Measurements from ENCODE around the gene PIK3R5. TPM values are rescaled to one million over a fixed set of nuclear protein-coding genes. Genes with fewer than 3 reads are reported as not detected.

Gene PIK3R5
- total and polyA plus RNA-seq, 4 donors, result 11.7 to 70.9 (median 35.0) TPM

DNA sequence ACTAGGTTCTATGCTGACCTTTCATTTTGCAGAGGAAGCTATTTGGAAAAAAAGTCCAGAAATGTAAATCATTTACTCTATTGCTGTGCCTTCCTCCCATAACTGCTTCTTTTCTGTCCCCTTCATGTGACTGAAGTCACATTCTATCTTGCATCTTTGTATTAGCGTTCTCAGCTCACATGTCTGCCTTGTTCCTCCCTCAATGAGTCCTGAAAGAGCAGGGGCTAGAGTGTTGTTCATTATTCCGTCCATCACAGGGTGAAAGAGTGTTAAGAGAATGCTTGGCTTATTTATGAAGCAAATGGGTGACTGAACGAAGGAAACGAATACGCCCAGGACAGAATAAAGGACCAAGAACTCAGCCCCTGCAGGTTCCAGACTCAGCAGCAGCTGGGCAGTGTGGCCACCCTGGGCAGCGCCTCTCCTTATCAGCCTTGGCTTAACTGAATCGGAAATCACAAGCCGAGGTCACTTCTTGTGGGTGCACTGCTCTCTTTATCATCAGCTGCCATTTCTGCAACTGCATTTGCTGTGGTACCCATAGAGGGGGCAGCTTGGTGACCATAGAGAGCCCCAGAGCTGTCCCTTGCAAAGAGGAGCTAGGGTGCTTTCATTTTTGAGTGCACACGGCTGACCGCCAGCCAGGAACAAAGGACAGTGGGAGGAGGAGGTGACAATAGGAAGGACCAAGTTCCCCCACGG is 96.2 kb downstream of the PIK3R5 start:
- peaks cover 0 to 7% (median 0%) of the 10 kb centered on the region in 4 donors for H3K9me3 ChIP-seq (ENCODE audit: control insufficient read depth in 4 of 4, insufficient read depth in 3 of 4, low read length in 3 of 4)
- H3K36me3 ChIP-seq (ENCODE audit: control insufficient read depth in 4 of 4, insufficient read depth in 4 of 4, low read length in 4 of 4), result no peaks in the 10 kb centered on the region
- DNase-seq (no peak), ATAC-seq (ENCODE audit: insufficient read depth, low FRiP score) (no peak)
- peaks cover 0 to 34% (median 9%) of the 10 kb centered on the region in 3 donors for H3K27me3 ChIP-seq (ENCODE audit: control insufficient read depth in 3 of 3, insufficient read depth in 3 of 3, low read length in 2 of 3)
- WGBS, 2 donors, result 65 to 85% methylated on average over 11 of the region's 11 CpGs
- H3K4me1 ChIP-seq (ENCODE audit: control insufficient read depth in 5 of 5, insufficient read depth in 5 of 5, low read length in 5 of 5), result peaks cover 0 to 11% (median 4%) of the 10 kb centered on the region in 5 donors
- TF ChIP-seq, protein P1, sequence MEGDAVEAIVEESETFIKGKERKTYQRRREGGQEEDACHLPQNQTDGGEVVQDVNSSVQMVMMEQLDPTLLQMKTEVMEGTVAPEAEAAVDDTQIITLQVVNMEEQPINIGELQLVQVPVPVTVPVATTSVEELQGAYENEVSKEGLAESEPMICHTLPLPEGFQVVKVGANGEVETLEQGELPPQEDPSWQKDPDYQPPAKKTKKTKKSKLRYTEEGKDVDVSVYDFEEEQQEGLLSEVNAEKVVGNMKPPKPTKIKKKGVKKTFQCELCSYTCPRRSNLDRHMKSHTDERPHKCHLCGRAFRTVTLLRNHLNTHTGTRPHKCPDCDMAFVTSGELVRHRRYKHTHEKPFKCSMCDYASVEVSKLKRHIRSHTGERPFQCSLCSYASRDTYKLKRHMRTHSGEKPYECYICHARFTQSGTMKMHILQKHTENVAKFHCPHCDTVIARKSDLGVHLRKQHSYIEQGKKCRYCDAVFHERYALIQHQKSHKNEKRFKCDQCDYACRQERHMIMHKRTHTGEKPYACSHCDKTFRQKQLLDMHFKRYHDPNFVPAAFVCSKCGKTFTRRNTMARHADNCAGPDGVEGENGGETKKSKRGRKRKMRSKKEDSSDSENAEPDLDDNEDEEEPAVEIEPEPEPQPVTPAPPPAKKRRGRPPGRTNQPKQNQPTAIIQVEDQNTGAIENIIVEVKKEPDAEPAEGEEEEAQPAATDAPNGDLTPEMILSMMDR (IDR thresholded peaks at IDR 0.05; ENCODE audit: control extremely low read depth, extremely low read depth), result no peak
- H3K9ac ChIP-seq (ENCODE audit: insufficient read depth in 1 of 2, low read length in 2 of 2), result no peak overlapping the region
- H3K4me3 ChIP-seq, result no peak overlapping the region
- no peak overlapping the region for H3K27ac ChIP-seq (ENCODE audit: low read depth in 1 of 2, low read length in 1 of 2)

DNA sequence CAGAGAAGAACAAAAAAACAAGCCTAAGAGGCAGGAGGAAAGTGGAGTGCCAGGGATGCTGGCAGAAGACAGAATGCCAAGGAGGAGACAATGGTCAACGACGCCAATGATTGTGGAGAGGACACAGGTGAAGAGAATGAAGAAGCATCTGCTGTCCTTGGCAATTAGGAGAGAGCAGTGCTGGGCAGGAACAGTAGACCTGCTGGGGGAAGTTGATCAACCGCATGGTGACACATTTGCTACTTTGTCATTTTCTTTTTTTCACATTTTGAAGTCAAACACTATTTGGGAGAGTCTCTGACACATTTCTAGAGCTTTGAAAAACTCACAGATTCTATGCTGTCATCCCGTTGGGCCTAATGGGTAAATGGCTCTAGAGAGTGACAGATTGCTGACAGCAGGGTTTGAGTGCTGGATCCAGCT is 97.0 kb downstream of the PIK3R5 start:
- Histone ChIP-seq H3K4me3 (no peak overlapping the region), H3K36me3 (ENCODE audit: control insufficient read depth in 4 of 4, insufficient read depth in 4 of 4, low read length in 4 of 4) (no peaks in the 10 kb centered on the region), H3K9ac (ENCODE audit: insufficient read depth in 1 of 2, low read length in 2 of 2) (no peak overlapping the region), H3K9me3 (ENCODE audit: control insufficient read depth in 4 of 4, insufficient read depth in 3 of 4, low read length in 3 of 4) (peaks cover 0 to 7% (median 0%) of the 10 kb centered on the region in 4 donors), H3K27me3 (ENCODE audit: control insufficient read depth in 3 of 3, insufficient read depth in 3 of 3, low read length in 2 of 3) (peaks cover 0 to 27% (median 3%) of the 10 kb centered on the region in 3 donors), H3K27ac (ENCODE audit: low read depth in 1 of 2, low read length in 1 of 2) (no peak overlapping the region), H3K4me1 (ENCODE audit: control insufficient read depth in 5 of 5, insufficient read depth in 5 of 5, low read length in 5 of 5) (peaks cover 0 to 9% (median under 1%) of the 10 kb centered on the region in 5 donors)
- no peak for DNase-seq
- TF ChIP-seq, protein P1 (IDR thresholded peaks at IDR 0.05; ENCODE audit: control extremely low read depth, extremely low read depth), result no peak
- no peak for ATAC-seq (ENCODE audit: insufficient read depth, low FRiP score)
- WGBS, 2 donors, result 65 to 68% methylated on average over 4 of the region's 4 CpGs

DNA sequence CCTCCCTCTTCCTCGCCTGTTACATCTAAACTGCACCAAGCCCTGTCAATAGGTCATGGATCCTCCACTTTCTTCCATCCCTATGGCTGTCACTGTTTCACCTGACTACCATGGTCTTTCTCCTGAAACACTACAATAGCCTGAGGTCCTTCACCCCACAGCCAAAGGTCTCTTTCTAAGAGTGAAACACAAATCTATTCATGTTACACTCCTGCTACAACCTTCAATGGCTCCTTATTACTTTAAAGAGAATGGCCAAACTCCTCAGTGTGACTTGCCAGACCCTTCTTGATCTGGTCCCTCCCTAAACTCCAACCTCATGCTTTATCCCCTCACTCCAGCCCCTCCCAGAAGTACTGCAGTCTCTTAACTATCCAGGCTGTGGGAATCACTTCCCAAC is 97.4 kb downstream of the PIK3R5 start:
- Histone ChIP-seq H3K4me1 (ENCODE audit: control insufficient read depth in 5 of 5, insufficient read depth in 5 of 5, low read length in 5 of 5) (peaks cover 0 to 4% (median 0%) of the 10 kb centered on the region in 5 donors), H3K27me3 (ENCODE audit: control insufficient read depth in 3 of 3, insufficient read depth in 3 of 3, low read length in 2 of 3) (peaks cover 0 to 25% (median 0%) of the 10 kb centered on the region in 3 donors), H3K9ac (ENCODE audit: insufficient read depth in 1 of 2, low read length in 2 of 2) (no peak overlapping the region), H3K36me3 (ENCODE audit: control insufficient read depth in 4 of 4, insufficient read depth in 4 of 4, low read length in 4 of 4) (no peaks in the 10 kb centered on the region), H3K9me3 (ENCODE audit: control insufficient read depth in 4 of 4, insufficient read depth in 3 of 4, low read length in 3 of 4) (peaks cover 0 to 7% (median 0%) of the 10 kb centered on the region in 4 donors), H3K4me3 (no peak overlapping the region), H3K27ac (ENCODE audit: low read depth in 1 of 2, low read length in 1 of 2) (no peak overlapping the region)
- WGBS, 2 donors, result 93 to 95% methylated on average over 1 of the region's 1 CpG
- no peak for DNase-seq
- no peak for ATAC-seq (ENCODE audit: insufficient read depth, low FRiP score)
- TF ChIP-seq, protein P1 (IDR thresholded peaks at IDR 0.05; ENCODE audit: control extremely low read depth, extremely low read depth), result no peak
